Osteocyte (in vitro differentiated cells): Measurements from ENCODE around the gene PCDHGA9. TPM values are rescaled to one million over a fixed set of nuclear protein-coding genes. Genes with fewer than 3 reads are reported as not detected.
"Not testable (repeated sequence)": the region's sequence is repeated elsewhere in the genome, so short reads cannot be mapped to it uniquely, and the experiment has no call there.

Experiments used
- DNase-seq: peaks from one replicate; pipeline ENCODE4 v3.0.0; 2021; ENCODE audit warnings: mixed read lengths; ENCODE audit not compliant: unreplicated experiment; ENCODE audit errors: extremely low spot score
- H3K27ac Mint-ChIP-seq: one replicate; pipeline ENCODE4 v1.8.0; 2021; ENCODE audit warnings: mild to moderate bottlenecking, mixed read lengths; ENCODE audit not compliant: unreplicated experiment
- H3K27me3 Mint-ChIP-seq: one replicate; pipeline ENCODE4 v1.8.0; 2021; ENCODE audit warnings: mixed read lengths; ENCODE audit not compliant: unreplicated experiment
- H3K36me3 Mint-ChIP-seq: one replicate; pipeline ENCODE4 v1.8.0; 2021; ENCODE audit warnings: mixed read lengths; ENCODE audit not compliant: unreplicated experiment
- H3K4me1 Mint-ChIP-seq: one replicate; pipeline ENCODE4 v1.8.0; 2021; ENCODE audit warnings: mixed read lengths; ENCODE audit not compliant: unreplicated experiment
- H3K4me3 Mint-ChIP-seq: one replicate; pipeline ENCODE4 v1.8.0; 2021; ENCODE audit warnings: mild to moderate bottlenecking, moderate library complexity, mixed read lengths; ENCODE audit not compliant: unreplicated experiment
- H3K9me3 Mint-ChIP-seq: one replicate; pipeline ENCODE4 v1.8.0; 2021; ENCODE audit warnings: mixed read lengths; ENCODE audit not compliant: unreplicated experiment
- CTCF ChIP-seq: fragments of 200-600 bp; sonication (generic); IDR thresholded peaks from 2 replicates; pipeline ENCODE4 v1.5.0; 2021; ENCODE audit warnings: antibody characterized with exemption, mild to moderate bottlenecking, moderate library complexity
- total RNA-seq: library from RNA; stranded (reverse); gene quantifications from 2 replicates; pipeline ENCODE4 v1.2.1, GENCODE V29; 2021

Gene PCDHGA9
- total RNA-seq, 1 donor from 2014 or later = 1.9 TPM

GRCh38 chr5:141413540-141414069 lies 11.0 kb downstream of the PCDHGA9 start:
- no peaks in the 10 kb centered on the region for H3K27me3 Mint-ChIP-seq
- H3K4me1 Mint-ChIP-seq = peaks cover 22% of the 10 kb centered on the region
- TF ChIP-seq CTCF = no peak
- DNase-seq = no peak
- peaks cover 69% of the 10 kb centered on the region for H3K36me3 Mint-ChIP-seq
- H3K4me3 Mint-ChIP-seq = peak overlapping the region; percentile 76
- peak overlapping the region; percentile 84 for H3K27ac Mint-ChIP-seq
- peaks cover 31% of the 10 kb centered on the region for H3K9me3 Mint-ChIP-seq

- Mint-ChIP-seq H3K36me3 (peaks cover 65% of the 10 kb centered on the region), H3K4me1 (peaks cover 22% of the 10 kb centered on the region), H3K9me3 (peaks cover 34% of the 10 kb centered on the region)
- H3K27ac Mint-ChIP-seq, H3K4me3 Mint-ChIP-seq, H3K27me3 Mint-ChIP-seq, DNase-seq: not testable (repeated sequence)
Observed at GRCh38 chr5:141414548-141415274, 12.1 kb downstream of the PCDHGA9 start.

GRCh38 chr5:141415275-141415618 lies 12.7 kb downstream of the PCDHGA9 start:
- H3K9me3 Mint-ChIP-seq = peaks cover 32% of the 10 kb centered on the region
- not testable (repeated sequence) for H3K27ac Mint-ChIP-seq, H3K27me3 Mint-ChIP-seq, DNase-seq, H3K4me3 Mint-ChIP-seq
- peaks cover 67% of the 10 kb centered on the region for H3K36me3 Mint-ChIP-seq
- H3K4me1 Mint-ChIP-seq = peaks cover 20% of the 10 kb centered on the region

GRCh38 chr5:141417494-141418172 lies 15.1 kb downstream of the PCDHGA9 start, which contains the start of gene PCDHGB7:
TSS of gene PCDHGB7 (plus strand) at chr5:141417677. CDS start at chr5:141417860, 183 bp downstream.
- Mint-ChIP-seq H3K4me3 (peak within 1 kb of the TSS; percentile 38), H3K27ac (peak within 1 kb of the TSS; percentile 71), H3K9me3 (peaks cover 37% of the 10 kb centered on the region), H3K36me3 (peaks cover 71% of the 10 kb centered on the region)
- H3K27me3 Mint-ChIP-seq, H3K4me1 Mint-ChIP-seq, DNase-seq: not testable (repeated sequence)
- TF ChIP-seq CTCF = peak; percentile 32

- Mint-ChIP-seq H3K4me3 (no peak overlapping the region), H3K27ac (no peak overlapping the region), H3K36me3 (peaks cover 64% of the 10 kb centered on the region), H3K27me3 (no peaks in the 10 kb centered on the region), H3K4me1 (no peaks in the 10 kb centered on the region), H3K9me3 (peaks cover 36% of the 10 kb centered on the region)
- no peak for DNase-seq
- TF ChIP-seq CTCF = no peak
Observed at GRCh38 chr5:141419074-141419880, 16.7 kb downstream of the PCDHGA9 start.
